Measurements from ENCODE around the gene CYFIP2. TPM values are rescaled to one million over a fixed set of nuclear protein-coding genes. Genes with fewer than 3 reads are reported as not detected.

The CYFIP2 gene
- total and polyA plus RNA-seq, 2 of the 13 experiments (the other 11 are each of a cell fraction or from before 2014, with no cell fraction given): 22.6 to 30.3 TPM

GRCh38 chr5:157312492-157312891, 46.6 kb downstream of the CYFIP2 start (continued):
- TF ChIP-seq KIAA2018 (CRISPR knock-in tag; IDR thresholded peaks at IDR 0.05; ENCODE audit: borderline replicate concordance): no peak
- no peak for TF ChIP-seq ELF3 (CRISPR knock-in tag; IDR thresholded peaks at IDR 0.05)
- TF ChIP-seq FOXO4 (CRISPR knock-in tag; conservative IDR thresholded peaks at IDR 0.05): no peak
- TF ChIP-seq ZBTB3 (CRISPR knock-in tag; IDR thresholded peaks at IDR 0.05; ENCODE audit: borderline replicate concordance, low read depth): no peak
